ENCODE measurements around the gene OTOP1. TPM values are rescaled to one million over a fixed set of nuclear protein-coding genes. Genes with fewer than 3 reads are reported as not detected.
"Not testable (repeated sequence)": the region's sequence is repeated elsewhere in the genome, so short reads cannot be mapped to it uniquely, and the experiment has no call there.

The OTOP1 gene
- total RNA-seq, 2 experiments from 2014 or later, result not detected

DNA sequence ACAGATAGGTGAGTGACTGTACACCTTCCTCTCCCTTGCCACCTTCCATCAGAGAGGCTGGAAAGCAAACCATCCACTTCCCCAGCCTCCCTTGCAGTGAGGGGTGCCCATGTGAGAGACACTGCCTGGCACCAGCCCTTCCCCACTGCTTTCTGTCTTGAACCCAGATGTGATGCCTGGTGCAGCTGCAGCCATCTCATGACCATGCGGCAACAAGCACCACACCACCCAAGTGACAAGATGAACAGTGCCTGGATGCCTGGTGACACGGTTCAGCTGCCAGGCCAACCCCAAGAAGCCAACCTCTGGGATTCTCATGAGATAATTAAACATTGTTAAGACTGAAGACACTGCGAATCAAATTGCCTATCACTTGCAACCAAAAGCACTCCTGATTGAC is 31.4 kb downstream of the OTOP1 start:
- no peaks in the 10 kb centered on the region for H3K36me3 Mint-ChIP-seq (ENCODE audit: low read depth)
- peaks cover 41% of the 10 kb centered on the region for H3K27me3 Mint-ChIP-seq
- intact Hi-C loops (cut with DNase I, micrococcal nuclease), result no loop called here
- POLR2A ChIA-PET, result no interaction called here
- Histone ChIP-seq H3K27ac (ENCODE audit: low read depth in 1 of 2, low read length in 2 of 2) (no peak overlapping the region), H3K27me3 (ENCODE audit: control insufficient read depth in 1 of 2, insufficient read depth in 2 of 2, low read length in 2 of 2) (peaks cover 0 to 6% of the 10 kb centered on the region in 2 experiments), H3K9me3 (ENCODE audit: control insufficient read depth in 1 of 2, insufficient read depth in 1 of 2, low read length in 2 of 2) (peaks cover 0 to 13% of the 10 kb centered on the region in 2 experiments), H3K4me3 (ENCODE audit: low read length) (no peak overlapping the region), H3K36me3 (ENCODE audit: insufficient read depth, low read length) (no peaks in the 10 kb centered on the region), H3K4me1 (ENCODE audit: insufficient read depth, low read length) (no peaks in the 10 kb centered on the region)
- TF ChIP-seq, protein P1, sequence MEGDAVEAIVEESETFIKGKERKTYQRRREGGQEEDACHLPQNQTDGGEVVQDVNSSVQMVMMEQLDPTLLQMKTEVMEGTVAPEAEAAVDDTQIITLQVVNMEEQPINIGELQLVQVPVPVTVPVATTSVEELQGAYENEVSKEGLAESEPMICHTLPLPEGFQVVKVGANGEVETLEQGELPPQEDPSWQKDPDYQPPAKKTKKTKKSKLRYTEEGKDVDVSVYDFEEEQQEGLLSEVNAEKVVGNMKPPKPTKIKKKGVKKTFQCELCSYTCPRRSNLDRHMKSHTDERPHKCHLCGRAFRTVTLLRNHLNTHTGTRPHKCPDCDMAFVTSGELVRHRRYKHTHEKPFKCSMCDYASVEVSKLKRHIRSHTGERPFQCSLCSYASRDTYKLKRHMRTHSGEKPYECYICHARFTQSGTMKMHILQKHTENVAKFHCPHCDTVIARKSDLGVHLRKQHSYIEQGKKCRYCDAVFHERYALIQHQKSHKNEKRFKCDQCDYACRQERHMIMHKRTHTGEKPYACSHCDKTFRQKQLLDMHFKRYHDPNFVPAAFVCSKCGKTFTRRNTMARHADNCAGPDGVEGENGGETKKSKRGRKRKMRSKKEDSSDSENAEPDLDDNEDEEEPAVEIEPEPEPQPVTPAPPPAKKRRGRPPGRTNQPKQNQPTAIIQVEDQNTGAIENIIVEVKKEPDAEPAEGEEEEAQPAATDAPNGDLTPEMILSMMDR (IDR thresholded peaks at IDR 0.05), result no peak
- H3K4me1 Mint-ChIP-seq (ENCODE audit: low read depth), result no peaks in the 10 kb centered on the region
- H3K9me3 Mint-ChIP-seq, result no peaks in the 10 kb centered on the region
- no peak overlapping the region for H3K4me3 Mint-ChIP-seq
- no peak for DNase-seq
- H3K27ac Mint-ChIP-seq, result no peak overlapping the region
- no peak for ATAC-seq (ENCODE audit: poor library complexity)
- CTCF ChIA-PET, result no interaction called here

DNA sequence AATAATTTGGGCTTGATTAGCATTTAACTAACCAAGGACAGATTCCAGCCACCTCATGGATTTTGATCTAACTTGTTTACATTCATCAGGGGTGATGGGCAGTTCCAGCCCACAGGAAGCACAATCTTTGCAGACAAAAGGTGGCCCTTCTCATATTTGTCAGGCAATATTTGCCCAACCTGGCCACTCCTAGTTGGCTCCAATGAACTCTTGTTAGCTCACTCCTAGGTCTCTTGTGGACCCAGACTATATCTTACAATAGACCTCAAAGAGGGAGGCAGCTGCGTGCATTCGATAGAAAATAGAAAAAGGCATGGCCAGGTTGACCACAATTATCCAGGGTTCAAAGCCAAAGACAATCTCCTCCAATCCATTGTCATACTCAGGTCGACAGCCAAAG is 38.2 kb downstream of the OTOP1 start:
- CTCF ChIA-PET; intact Hi-C loops (cut with DNase I, micrococcal nuclease); H3K36me3 ChIP-seq (ENCODE audit: insufficient read depth, low read length); H3K4me1 ChIP-seq (ENCODE audit: insufficient read depth, low read length); POLR2A ChIA-PET; H3K27ac Mint-ChIP-seq; ATAC-seq (ENCODE audit: poor library complexity); H3K4me1 Mint-ChIP-seq (ENCODE audit: low read depth); H3K27me3 ChIP-seq (ENCODE audit: control insufficient read depth in 1 of 2, insufficient read depth in 2 of 2, low read length in 2 of 2); H3K4me3 ChIP-seq (ENCODE audit: low read length); H3K27ac ChIP-seq (ENCODE audit: low read depth in 1 of 2, low read length in 2 of 2); H3K4me3 Mint-ChIP-seq; DNase-seq; H3K36me3 Mint-ChIP-seq (ENCODE audit: low read depth); H3K9me3 ChIP-seq (ENCODE audit: control insufficient read depth in 1 of 2, insufficient read depth in 1 of 2, low read length in 2 of 2); H3K9me3 Mint-ChIP-seq: not testable (repeated sequence)
- peaks cover 56% of the 10 kb centered on the region for H3K27me3 Mint-ChIP-seq

DNA sequence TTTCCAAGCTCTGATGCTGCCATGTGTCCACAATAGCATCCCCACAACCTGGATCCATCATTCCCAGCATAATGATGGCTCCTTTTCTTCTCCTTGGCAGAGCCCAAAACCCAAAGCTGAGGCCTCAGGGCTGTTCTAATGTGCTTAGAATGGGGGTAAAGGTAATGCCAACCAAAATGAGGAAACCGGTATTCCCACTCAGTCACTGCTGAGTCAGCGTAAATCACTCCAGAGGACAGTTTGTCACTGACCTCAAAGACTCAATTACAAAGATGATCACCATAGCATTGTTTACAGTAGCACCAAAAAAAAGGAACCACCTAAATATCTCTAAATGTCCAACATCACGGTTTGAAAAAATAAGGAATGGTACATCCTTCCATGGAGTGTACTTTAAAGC is 41.2 kb downstream of the OTOP1 start:
- H3K36me3 Mint-ChIP-seq (ENCODE audit: low read depth), result no peaks in the 10 kb centered on the region
- no peak for ATAC-seq (ENCODE audit: poor library complexity)
- ChIA-PET POLR2A (no interaction called here), CTCF (interaction anchor here (0.6 kb wide), 1 partner anchor 147 kb away, joined by 3 read pairs; no protein-coding TSS in a partner anchor)
- H3K4me3 Mint-ChIP-seq, result no peak overlapping the region
- Histone ChIP-seq H3K4me1 (ENCODE audit: insufficient read depth, low read length) (no peaks in the 10 kb centered on the region), H3K9me3 (ENCODE audit: control insufficient read depth in 1 of 2, insufficient read depth in 1 of 2, low read length in 2 of 2) (no peaks in the 10 kb centered on the region), H3K27me3 (ENCODE audit: control insufficient read depth in 1 of 2, insufficient read depth in 2 of 2, low read length in 2 of 2) (peaks cover 8 to 15% of the 10 kb centered on the region in 2 experiments), H3K4me3 (ENCODE audit: low read length) (no peak overlapping the region), H3K27ac (ENCODE audit: low read depth in 1 of 2, low read length in 2 of 2) (no peak overlapping the region), H3K36me3 (ENCODE audit: insufficient read depth, low read length) (no peaks in the 10 kb centered on the region)
- H3K9me3 Mint-ChIP-seq, result no peaks in the 10 kb centered on the region
- TF ChIP-seq, protein P1 (IDR thresholded peaks at IDR 0.05), result no peak
- DNase-seq, result no peak
- H3K4me1 Mint-ChIP-seq (ENCODE audit: low read depth), result no peaks in the 10 kb centered on the region
- intact Hi-C loops (cut with DNase I, micrococcal nuclease), result no loop called here
- H3K27ac Mint-ChIP-seq, result no peak overlapping the region
- peaks cover 52% of the 10 kb centered on the region for H3K27me3 Mint-ChIP-seq

DNA sequence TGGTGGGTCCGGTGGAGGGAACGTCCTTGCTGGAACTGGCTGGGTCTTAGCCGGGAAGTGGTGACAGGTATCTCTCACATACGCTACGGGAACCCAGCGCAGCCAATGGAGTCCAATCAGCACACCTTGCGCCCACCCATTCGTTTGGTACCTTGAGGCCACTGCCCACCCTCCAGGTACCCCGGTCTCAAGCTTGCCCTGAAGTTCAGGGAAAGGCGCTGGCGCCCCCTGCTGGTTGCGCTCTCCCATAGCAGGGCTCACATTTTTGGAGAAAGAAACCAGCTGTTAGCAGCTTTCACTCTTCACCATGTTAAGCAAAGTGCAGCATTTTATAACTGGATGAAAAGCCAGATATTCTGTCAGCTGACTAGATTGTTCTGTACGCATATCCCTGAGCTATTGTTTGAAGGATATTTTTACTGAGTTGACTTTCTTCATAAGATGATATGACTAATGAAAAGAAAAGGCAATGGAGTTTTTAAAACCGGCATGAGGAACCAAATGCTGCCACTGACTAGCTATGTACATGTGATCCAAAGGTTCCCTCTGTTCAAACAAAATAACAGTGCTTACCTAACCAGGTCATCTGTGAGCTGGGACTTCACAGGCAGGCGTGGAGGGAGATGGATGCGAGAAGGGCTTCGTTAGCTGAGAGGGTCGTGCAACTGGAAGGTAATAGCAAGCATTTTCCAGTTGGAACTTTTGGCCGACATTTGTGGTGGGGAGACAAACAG is 43.7 kb downstream of the OTOP1 start:
- POLR2A ChIA-PET, result no interaction called here
- Mint-ChIP-seq H3K36me3 (ENCODE audit: low read depth) (no peaks in the 10 kb centered on the region), H3K4me3 (no peak overlapping the region), H3K9me3 (no peaks in the 10 kb centered on the region), H3K27me3 (peaks cover 42% of the 10 kb centered on the region), H3K4me1 (ENCODE audit: low read depth) (no peaks in the 10 kb centered on the region), H3K27ac (no peak overlapping the region)
- DNase-seq, result peak in 2 of 14 experiments; percentile 14 to 37
- no peaks in the 10 kb centered on the region for H3K4me1 ChIP-seq (ENCODE audit: insufficient read depth, low read length)
- H3K27ac ChIP-seq (ENCODE audit: low read depth in 1 of 2, low read length in 2 of 2), result no peak overlapping the region
- TF ChIP-seq, protein P1 (IDR thresholded peaks at IDR 0.05), result no peak
- CTCF ChIA-PET, result no interaction called here
- ATAC-seq (ENCODE audit: poor library complexity), result no peak
- no peaks in the 10 kb centered on the region for H3K9me3 ChIP-seq (ENCODE audit: control insufficient read depth in 1 of 2, insufficient read depth in 1 of 2, low read length in 2 of 2)
- peaks cover 8 to 15% of the 10 kb centered on the region in 2 experiments for H3K27me3 ChIP-seq (ENCODE audit: control insufficient read depth in 1 of 2, insufficient read depth in 2 of 2, low read length in 2 of 2)
- intact Hi-C loops (cut with DNase I, micrococcal nuclease), result no loop called here
- H3K36me3 ChIP-seq (ENCODE audit: insufficient read depth, low read length), result no peaks in the 10 kb centered on the region
- no peak overlapping the region for H3K4me3 ChIP-seq (ENCODE audit: low read length)
